Natural killer cell (primary cell): Measurements from ENCODE around the gene VAC14. TPM values are rescaled to one million over a fixed set of nuclear protein-coding genes. Genes with fewer than 3 reads are reported as not detected.

Experiments used
- ATAC-seq, 3 donors: fragments of 150-1000 bp in 2 of 3; fragments of 200-7000 bp in 1 of 3; cut with Tn5 transposase; 1 replicate in 1 of 3; 2 replicates in 2 of 3; pipeline ENCODE4 v1.10.0; 2021; ENCODE audit warnings: mild to moderate bottlenecking in 2 of 3, moderate library complexity in 2 of 3
- DNase-seq, 2 donors: peaks; one replicate each; pipeline versions ENCODE4 v3.0.0 to v3.0.0-alpha.2; 2013 to 2021; ENCODE audit warnings: mixed read lengths in 1 of 2
- H3K27ac ChIP-seq: one replicate; pipeline ENCODE4 v1.5.1; 2013; ENCODE audit warnings: mild to moderate bottlenecking, low read length
- H3K27me3 ChIP-seq: one replicate; pipeline ENCODE4 v1.6.1; 2013; ENCODE audit warnings: low read length; ENCODE audit not compliant: control insufficient read depth, insufficient read depth
- H3K36me3 ChIP-seq: one replicate; pipeline ENCODE4 v1.6.1; 2013; ENCODE audit warnings: low read length; ENCODE audit not compliant: control insufficient read depth, insufficient read depth
- H3K4me1 ChIP-seq: one replicate; pipeline ENCODE4 v1.6.1; 2013; ENCODE audit warnings: low read length; ENCODE audit not compliant: control insufficient read depth, insufficient read depth
- H3K4me3 ChIP-seq: one replicate; pipeline ENCODE4 v1.5.1; 2013; ENCODE audit warnings: low read length
- H3K9me3 ChIP-seq: one replicate; pipeline ENCODE4 v1.6.1; 2013; ENCODE audit warnings: low read length; ENCODE audit not compliant: control insufficient read depth, insufficient read depth
- H3K27ac Mint-ChIP-seq, 2 donors: one replicate each; pipeline ENCODE4 v1.8.0; 2022; ENCODE audit warnings: mild to moderate bottlenecking in 2 of 2, mixed read lengths in 2 of 2, moderate library complexity in 1 of 2
- H3K27me3 Mint-ChIP-seq, 2 donors: one replicate each; pipeline ENCODE4 v1.8.0; 2022; ENCODE audit warnings: low read depth in 2 of 2, mixed read lengths in 2 of 2
- H3K36me3 Mint-ChIP-seq: one replicate; pipeline ENCODE4 v1.8.0; 2022; ENCODE audit warnings: mixed read lengths
- H3K4me1 Mint-ChIP-seq, 2 donors: one replicate each; pipeline ENCODE4 v1.8.0; 2022; ENCODE audit warnings: mixed read lengths in 2 of 2
- H3K4me3 Mint-ChIP-seq: one replicate; pipeline ENCODE4 v1.8.0; 2022; ENCODE audit warnings: mild to moderate bottlenecking, moderate library complexity, mixed read lengths
- H3K9me3 Mint-ChIP-seq, 2 donors: one replicate each; pipeline ENCODE4 v1.8.0; 2022; ENCODE audit warnings: mixed read lengths in 2 of 2
- WGBS: methylation state at CpG from one replicate; pipeline ENCODE4 v1.1.7; 2013; ENCODE audit warnings: missing lambda C conversion rate; ENCODE audit not compliant: insufficient coverage; 5-methylcytosine and 5-hydroxymethylcytosine counted together
- intact Hi-C: fragments of 100-400 bp; cut with micrococcal nuclease; formaldehyde crosslinking; loops from one replicate; pipeline ENCODE4 v1.14.2; 2022
- total RNA-seq, 4 donors: library from RNA; stranded (reverse); fragments of 120-200 nt in 1 of 4; gene quantifications; one replicate each; pipeline versions ENCODE4 v1.2.3 to v1.2.4, GENCODE V29; 2013 to 2022
- TF ChIP-seq, protein P1 (sequence below): fragments of 200-600 bp; IDR thresholded peaks from one replicate; pipeline ENCODE4 v1.8.0; 2022; ENCODE audit warnings: antibody characterized with exemption

VAC14 gene
- total RNA-seq, 3 donors from 2014 or later (not counting 1 experiment from before 2014, with no cell fraction given): 33.9 to 45.6 (median 43.4) TPM

DNA sequence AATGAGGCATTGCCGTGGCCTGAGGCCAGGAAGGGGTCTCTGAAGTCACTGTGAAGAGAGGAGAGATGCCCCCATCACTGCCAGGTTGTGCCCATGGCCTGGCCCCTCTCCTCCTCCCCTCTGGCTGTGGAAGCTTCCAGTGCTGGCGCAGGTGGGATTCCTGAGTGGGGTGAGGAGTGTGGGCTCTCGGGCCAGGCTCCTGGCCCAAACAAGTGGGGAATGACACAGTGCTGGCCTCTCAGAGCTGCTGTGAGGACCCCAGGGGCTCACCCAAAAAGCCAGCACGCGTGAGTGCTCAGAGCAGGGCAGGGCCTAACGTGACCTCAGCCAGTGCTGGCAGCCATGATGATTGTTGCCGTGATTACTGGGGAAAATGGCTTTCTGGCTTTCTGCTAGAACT, 61.6 kb downstream of the VAC14 start:
- DNase-seq (no peak), ATAC-seq (no peak)
- peak overlapping the region; percentile 6 to 95 for H3K27ac Mint-ChIP-seq
- Histone ChIP-seq H3K4me1 (peaks cover 34% of the 10 kb centered on the region), H3K4me3 (no peak overlapping the region), H3K27me3 (no peaks in the 10 kb centered on the region), H3K9me3 (no peaks in the 10 kb centered on the region), H3K27ac (no peak overlapping the region), H3K36me3 (peaks cover 23% of the 10 kb centered on the region)
- WGBS: 83% methylated on average over 7 of the region's 7 CpGs
- TF ChIP-seq, protein P1, sequence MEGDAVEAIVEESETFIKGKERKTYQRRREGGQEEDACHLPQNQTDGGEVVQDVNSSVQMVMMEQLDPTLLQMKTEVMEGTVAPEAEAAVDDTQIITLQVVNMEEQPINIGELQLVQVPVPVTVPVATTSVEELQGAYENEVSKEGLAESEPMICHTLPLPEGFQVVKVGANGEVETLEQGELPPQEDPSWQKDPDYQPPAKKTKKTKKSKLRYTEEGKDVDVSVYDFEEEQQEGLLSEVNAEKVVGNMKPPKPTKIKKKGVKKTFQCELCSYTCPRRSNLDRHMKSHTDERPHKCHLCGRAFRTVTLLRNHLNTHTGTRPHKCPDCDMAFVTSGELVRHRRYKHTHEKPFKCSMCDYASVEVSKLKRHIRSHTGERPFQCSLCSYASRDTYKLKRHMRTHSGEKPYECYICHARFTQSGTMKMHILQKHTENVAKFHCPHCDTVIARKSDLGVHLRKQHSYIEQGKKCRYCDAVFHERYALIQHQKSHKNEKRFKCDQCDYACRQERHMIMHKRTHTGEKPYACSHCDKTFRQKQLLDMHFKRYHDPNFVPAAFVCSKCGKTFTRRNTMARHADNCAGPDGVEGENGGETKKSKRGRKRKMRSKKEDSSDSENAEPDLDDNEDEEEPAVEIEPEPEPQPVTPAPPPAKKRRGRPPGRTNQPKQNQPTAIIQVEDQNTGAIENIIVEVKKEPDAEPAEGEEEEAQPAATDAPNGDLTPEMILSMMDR: no peak
- no peaks in the 10 kb centered on the region for H3K27me3 Mint-ChIP-seq
- no peaks in the 10 kb centered on the region for H3K9me3 Mint-ChIP-seq
- intact Hi-C loops: no loop called here
- no peak overlapping the region for H3K4me3 Mint-ChIP-seq
- H3K36me3 Mint-ChIP-seq: peaks cover 8% of the 10 kb centered on the region
- H3K4me1 Mint-ChIP-seq: peaks cover 17 to 25% of the 10 kb centered on the region in 2 donors

DNA sequence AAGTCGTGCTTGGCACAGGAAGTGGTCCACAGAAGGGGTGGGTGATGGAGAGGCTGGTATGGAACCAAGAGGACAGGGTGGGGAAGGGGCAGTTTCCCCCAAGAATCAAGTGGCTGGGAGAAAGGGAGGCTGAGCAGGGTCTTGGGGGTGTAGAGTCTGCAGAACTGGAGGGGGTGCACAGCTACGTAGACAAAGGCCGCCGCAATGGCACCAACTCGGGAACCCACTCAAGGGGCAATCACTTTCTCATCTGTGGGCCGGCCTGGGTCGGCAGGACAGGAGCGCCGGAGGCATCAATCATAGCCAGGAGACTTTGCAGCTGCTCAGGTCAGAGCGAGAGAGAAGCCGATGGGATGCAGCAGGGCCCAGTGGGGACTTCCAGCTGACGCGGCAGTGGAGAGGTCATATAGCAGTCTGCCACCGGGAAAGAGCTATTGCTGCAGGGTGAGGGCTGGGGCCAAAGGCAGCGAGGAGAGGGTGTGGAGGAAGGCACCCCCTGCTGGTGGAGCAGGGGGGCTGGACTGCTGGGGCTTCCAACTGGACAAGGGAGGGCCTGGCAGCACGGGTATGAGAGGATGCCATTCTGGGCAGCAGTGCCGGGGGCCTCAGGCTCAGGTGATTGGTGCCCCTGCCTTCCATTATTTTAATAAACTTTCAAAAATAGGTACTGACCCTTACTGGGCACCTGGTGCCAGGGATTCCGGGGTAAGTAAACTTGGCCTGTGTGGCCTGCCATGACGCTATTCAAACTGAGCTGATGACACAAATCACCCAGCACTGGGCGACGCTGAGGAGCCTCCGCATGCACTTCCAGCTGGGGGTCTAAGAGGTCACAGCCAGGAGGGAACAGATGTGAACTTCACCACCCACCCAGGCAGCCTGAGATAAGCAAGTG, 62.6 kb downstream of the VAC14 start:
- Mint-ChIP-seq H3K4me1 (peaks cover 17 to 25% of the 10 kb centered on the region in 2 donors), H3K36me3 (peaks cover 4% of the 10 kb centered on the region)
- TF ChIP-seq, protein P1: peak; percentile 20

DNA sequence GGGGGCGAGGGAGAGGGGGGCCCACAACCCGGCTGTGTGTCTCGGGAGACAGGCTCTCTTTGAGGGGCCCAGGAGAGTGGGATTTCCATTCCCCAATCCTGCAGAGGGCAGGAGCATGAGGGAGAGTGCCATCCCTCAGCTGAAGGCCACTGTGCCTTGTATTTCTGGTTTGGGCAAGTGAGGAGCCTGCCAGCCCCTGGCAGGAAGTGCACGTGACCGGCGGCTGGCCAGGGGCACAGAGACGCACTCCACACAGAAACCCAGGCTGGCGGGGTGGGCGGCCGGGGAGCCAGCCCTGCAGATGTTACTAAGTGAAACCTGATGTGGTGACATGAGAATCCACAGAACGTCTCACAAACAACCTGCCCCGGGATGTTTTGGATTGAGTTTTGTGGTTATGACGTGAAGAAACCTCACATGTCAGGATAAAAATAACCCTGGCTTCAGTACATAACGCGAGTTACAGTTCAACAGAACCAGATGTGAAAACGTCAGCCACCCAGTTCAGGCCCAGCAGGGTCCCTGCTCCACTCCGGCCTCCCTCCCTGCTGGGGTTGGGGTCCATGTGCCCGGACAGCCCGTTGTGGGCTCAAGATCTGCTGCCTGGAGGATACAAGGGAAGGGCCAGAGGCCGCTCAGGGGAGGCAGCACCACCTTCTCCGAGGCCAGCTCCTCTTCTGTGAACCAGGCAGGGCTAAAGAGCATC, 63.4 kb downstream of the VAC14 start:
- H3K36me3 ChIP-seq: peaks cover 9% of the 10 kb centered on the region
- H3K27me3 Mint-ChIP-seq: no peaks in the 10 kb centered on the region

More for the DNA sequence above, 62.6 kb downstream of the VAC14 start:
- H3K36me3 ChIP-seq: peaks cover 12% of the 10 kb centered on the region
- peak overlapping the region; percentile 70 for H3K27ac ChIP-seq
- WGBS: 85% methylated on average over 22 of the region's 22 CpGs
- Mint-ChIP-seq H3K27me3 (no peaks in the 10 kb centered on the region), H3K9me3 (no peaks in the 10 kb centered on the region), H3K27ac (peak overlapping the region; percentile 84 to 95), H3K4me3 (peak overlapping the region; percentile 63)
- H3K4me3 ChIP-seq: no peak overlapping the region
- ATAC-seq (peak in 2 of 3 donors; percentile 22 to 27), DNase-seq (peak in 1 of 2 donors; percentile 60)
- intact Hi-C loops: no loop called here
- no peaks in the 10 kb centered on the region for H3K9me3 ChIP-seq
- H3K27me3 ChIP-seq: no peaks in the 10 kb centered on the region
- peaks cover 28% of the 10 kb centered on the region for H3K4me1 ChIP-seq

More for the DNA sequence above, 63.4 kb downstream of the VAC14 start:
- peak; percentile 55 to 87 for DNase-seq
- peak overlapping the region; percentile 70 for H3K27ac ChIP-seq
- H3K4me3 ChIP-seq: no peak overlapping the region
- Mint-ChIP-seq H3K4me1 (peaks cover 17 to 25% of the 10 kb centered on the region in 2 donors), H3K36me3 (no peaks in the 10 kb centered on the region), H3K9me3 (no peaks in the 10 kb centered on the region), H3K4me3 (peak overlapping the region; percentile 63), H3K27ac (peak overlapping the region; percentile 84 to 95)
- intact Hi-C loops: no loop called here
- no peaks in the 10 kb centered on the region for H3K9me3 ChIP-seq
- ATAC-seq: peak; percentile 80 to 87 (median 83)
- TF ChIP-seq, protein P1: no peak
- WGBS: 7% methylated on average over 21 of the region's 21 CpGs
- peaks cover 28% of the 10 kb centered on the region for H3K4me1 ChIP-seq
- H3K27me3 ChIP-seq: no peaks in the 10 kb centered on the region
